K562 (cell line): ENCODE data around the gene PIK3R2. TPM values are rescaled to one million over a fixed set of nuclear protein-coding genes. Genes with fewer than 3 reads are reported as not detected.

Experiments
- CBX3 ChIP-seq, 2 experiments: IDR thresholded peaks; 1 replicate in 1 of 2; 2 replicates in 1 of 2; pipeline ENCODE4 v1.6.1; 2012; ENCODE audit warnings: inconsistent platforms in 2 of 2, low read length in 2 of 2, borderline replicate concordance in 1 of 2, control low read depth in 1 of 2
- CCNT2 ChIP-seq: IDR thresholded peaks from 2 replicates; pipeline ENCODE4 v1.6.1; 2011; ENCODE audit warnings: borderline replicate concordance, low read depth, mild to moderate bottlenecking, moderate library complexity, mixed read lengths, low read length; ENCODE audit not compliant: insufficient read length; ENCODE audit errors: extremely low read depth
- CHD1 ChIP-seq: fragments of 200-600 bp; sonication (generic); IDR thresholded peaks from one replicate; pipeline ENCODE4 v1.6.1; 2012; ENCODE audit warnings: mild to moderate bottlenecking, moderate library complexity, low read length, inconsistent platforms
- CTBP1 ChIP-seq: fragments of 450-650 bp; IDR thresholded peaks from 2 replicates; pipeline ENCODE4 v1.6.1; 2016; ENCODE audit warnings: borderline replicate concordance
- HDAC1 ChIP-seq, 2 experiments: fragments of 450-650 bp; IDR thresholded peaks; 2 replicates each; pipeline ENCODE4 v1.6.1; 2016 to 2017; ENCODE audit warnings: inconsistent platforms in 1 of 2, mild to moderate bottlenecking in 1 of 2, moderate library complexity in 1 of 2
- HMG20B ChIP-seq: fragments of 250-450 bp; sonication (Bioruptor Pico); IDR thresholded peaks from 2 replicates; pipeline ENCODE4 v1.5.0; 2021; ENCODE audit warnings: mild to moderate bottlenecking
- MGA ChIP-seq: fragments of 450-650 bp; IDR thresholded peaks from 2 replicates; pipeline ENCODE4 v1.6.1; 2016; ENCODE audit warnings: mild to moderate bottlenecking, moderate library complexity
- SMARCB1 ChIP-seq: IDR thresholded peaks from 2 replicates; pipeline ENCODE4 v1.6.1; 2011; ENCODE audit warnings: improper control_type of control experiment, low read depth; ENCODE audit not compliant: insufficient read length
- TARDBP ChIP-seq: fragments of 450-650 bp; IDR thresholded peaks from 2 replicates; pipeline ENCODE4 v1.6.1; 2016
- TCF7L2 ChIP-seq: fragments of 150-350 bp; IDR thresholded peaks from 2 replicates; pipeline ENCODE4 v1.6.1; 2016; ENCODE audit warnings: low read depth, mild to moderate bottlenecking, low read length, moderate library complexity
- UBTF ChIP-seq, 2 experiments: IDR thresholded peaks; 2 replicates each; pipeline ENCODE4 v1.6.1; 2012; ENCODE audit warnings: improper control_type of control experiment in 2 of 2, low read depth in 2 of 2, low read length in 2 of 2, borderline replicate concordance in 1 of 2
- ZNF263 ChIP-seq: sonication (generic); formaldehyde crosslinking; IDR thresholded peaks from 2 replicates; pipeline ENCODE4 v1.8.0; 2022; ENCODE audit warnings: mild to moderate bottlenecking, missing genetic modification reagents, borderline replicate concordance
- polyA plus RNA-seq, 8 experiments: library from polyadenylated mRNA; depleted of rRNA in 4 of 8; stranded (reverse) in 5 of 8; unstranded in 3 of 8; fragments of >200 nt; fragmentation: Nextera tagmentation in 2 of 8; fragmentation: Illumina TruSeq in 1 of 8; extraction: Ambion mirVana in 2 of 8; extraction: Trizol in 1 of 8; gene quantifications; 2 replicates each; pipeline versions ENCODE4 v1.2.1 to v1.2.3, GENCODE V29; 2011 to 2014; ENCODE audit warnings: inconsistent platforms in 1 of 8, missing spikeins in 1 of 8
- total RNA-seq, 7 experiments: library from RNA; depleted of rRNA in 6 of 7; stranded (reverse); fragments of >200 nt in 6 of 7; fragmentation: Illumina TruSeq in 2 of 7; extraction: Trizol in 2 of 7; gene quantifications; 2 replicates each; pipeline versions ENCODE4 v1.2.1 to v1.2.3, GENCODE V29; 2011 to 2021; ENCODE audit warnings: low replicate concordance in 1 of 7

Gene PIK3R2
- total and polyA plus RNA-seq, 9 of the 15 experiments (the other 6 are each of a cell fraction or from before 2014, with no cell fraction given) = 0.39 to 37.9 (median 5.3) TPM

GRCh38 chr19:18156841-18157464, 4.0 kb downstream of the PIK3R2 start (continued):
- TF ChIP-seq UBTF (IDR thresholded peaks at IDR 0.05; ENCODE audit: borderline replicate concordance in 1 of 2, low read depth in 2 of 2, low read length in 2 of 2) (peak; percentile 91 to 96; a peak in 3 of 4 replicates), CCNT2 (peak; percentile 99), CTBP1 (peak; percentile 72; the same call in 1 of the 2 replicates), CHD1 (peak; percentile 12), ZNF263 (peak; percentile 66), CBX3 (IDR thresholded peaks at IDR 0.05; ENCODE audit: borderline replicate concordance in 1 of 2, low read length in 2 of 2) (peak in 1 of 2 experiments; percentile 50; a peak in 1 of 3 replicates), MGA (peak; percentile 79), HMG20B (CRISPR knock-in tag) (no peak), TCF7L2 (no peak), SMARCB1 (no peak), TARDBP (no peak), HDAC1 (IDR thresholded peaks at IDR 0.05) (peak in 1 of 2 experiments; percentile 86; a peak in 2 of 4 replicates)
